CD4-positive, CD25-positive, alpha-beta regulatory T cell (primary cell): ENCODE measurements around the gene GNB5. TPM values are rescaled to one million over a fixed set of nuclear protein-coding genes. Genes with fewer than 3 reads are reported as not detected.
A peak's percentile ranks its signal among the peaks of the same experiment; 100 is the strongest.
"Not testable (repeated sequence)": the region's sequence is repeated elsewhere in the genome, so short reads cannot be mapped to it uniquely, and the experiment has no call there.

ENCODE experiments used
- ATAC-seq, 2 donors: fragments of 150-1000 bp; cut with Tn5 transposase; one replicate each; pipeline ENCODE4 v1.10.0; 2021; ENCODE audit warnings: low read depth in 2 of 2, moderate number of reproducible peaks in 2 of 2, moderate library complexity in 1 of 2
- DNase-seq, 3 donors: peaks; one replicate each; pipeline versions ENCODE4 v3.0.0 to v3.0.0-alpha.2; 2012 to 2022; ENCODE audit warnings: mixed read lengths in 1 of 3
- H3K27ac ChIP-seq: one replicate; pipeline ENCODE4 v1.7.0; 2013; ENCODE audit warnings: mild to moderate bottlenecking, low read length; ENCODE audit not compliant: insufficient read depth, poor library complexity, severe bottlenecking
- H3K27me3 ChIP-seq: one replicate; pipeline ENCODE4 v1.7.0; 2013; ENCODE audit warnings: low read length; ENCODE audit not compliant: control insufficient read depth, insufficient read depth
- H3K36me3 ChIP-seq: one replicate; pipeline ENCODE4 v1.7.0; 2013; ENCODE audit warnings: mild to moderate bottlenecking, low read length, moderate library complexity; ENCODE audit not compliant: control insufficient read depth, insufficient read depth
- H3K4me1 ChIP-seq: 2 replicates; pipeline ENCODE4 v1.7.0; 2013; ENCODE audit warnings: mild to moderate bottlenecking, low read length; ENCODE audit not compliant: insufficient read depth, control insufficient read depth, poor library complexity, severe bottlenecking
- H3K4me3 ChIP-seq: one replicate; pipeline ENCODE4 v1.7.0; 2013; ENCODE audit warnings: low read depth, mild to moderate bottlenecking, low read length, moderate library complexity
- H3K9me3 ChIP-seq, 2 experiments: 1 replicate in 1 of 2; 2 replicates in 1 of 2; pipeline ENCODE4 v1.7.0; 2013; ENCODE audit warnings: low read length in 2 of 2, mild to moderate bottlenecking in 1 of 2, moderate library complexity in 1 of 2; ENCODE audit not compliant: control insufficient read depth in 2 of 2
- H3K27ac Mint-ChIP-seq, 3 donors: one replicate each; pipeline ENCODE4 v1.8.0; 2020 to 2022; ENCODE audit warnings: mild to moderate bottlenecking in 3 of 3, mixed read lengths in 3 of 3, moderate library complexity in 2 of 3
- H3K27me3 Mint-ChIP-seq: one replicate; pipeline ENCODE4 v1.8.0; 2022; ENCODE audit warnings: mild to moderate bottlenecking, mixed read lengths
- H3K36me3 Mint-ChIP-seq: one replicate; pipeline ENCODE4 v1.8.0; 2020; ENCODE audit warnings: mixed read lengths
- H3K4me1 Mint-ChIP-seq, 4 donors: one replicate each; pipeline ENCODE4 v1.8.0; 2020 to 2022; ENCODE audit warnings: mixed read lengths in 4 of 4, mild to moderate bottlenecking in 1 of 4
- H3K4me3 Mint-ChIP-seq, 4 donors: one replicate each; pipeline ENCODE4 v1.8.0; 2020 to 2022; ENCODE audit warnings: mild to moderate bottlenecking in 4 of 4, mixed read lengths in 4 of 4, moderate library complexity in 3 of 4
- H3K9me3 Mint-ChIP-seq, 7 donors: one replicate each; pipeline ENCODE4 v1.8.0; 2020 to 2022; ENCODE audit warnings: mixed read lengths in 7 of 7, mild to moderate bottlenecking in 3 of 7, moderate library complexity in 2 of 7
- polyA plus RNA-seq, 4 donors: library from polyadenylated mRNA; unstranded; fragments of 300-500 nt; fragmentation: Illumina TruSeq; gene quantifications; one replicate each; pipeline ENCODE4 v1.2.3, GENCODE V29; 2021
- total RNA-seq: library from RNA; stranded (reverse); gene quantifications from one replicate; pipeline ENCODE4 v1.2.3, GENCODE V29; 2022

GNB5 gene
- total and polyA plus RNA-seq, 5 donors from 2014 or later = 64.3 to 87.6 (median 65.8) TPM

DNA sequence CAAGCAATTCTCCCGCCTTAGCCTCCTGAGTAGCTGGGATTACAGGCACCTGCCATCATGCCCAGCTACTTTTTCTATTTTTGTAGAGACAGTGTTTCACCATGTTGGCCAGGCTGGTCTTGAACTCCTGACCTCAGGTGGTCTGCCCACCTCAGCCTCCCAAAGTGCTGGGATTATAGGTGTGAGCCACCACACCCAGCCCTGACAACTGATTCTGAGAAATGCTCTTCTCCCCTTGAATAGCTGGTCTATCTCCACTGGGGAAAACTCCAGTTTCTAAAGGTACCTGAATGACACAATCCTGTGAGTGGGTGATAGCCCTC, 108.2 kb downstream of the GNB5 start:
- not testable (repeated sequence) for ATAC-seq, H3K4me1 Mint-ChIP-seq, H3K9me3 ChIP-seq, H3K27me3 Mint-ChIP-seq, H3K27ac ChIP-seq, H3K4me3 ChIP-seq, H3K36me3 ChIP-seq, DNase-seq, H3K4me3 Mint-ChIP-seq, H3K27me3 ChIP-seq, H3K4me1 ChIP-seq, H3K36me3 Mint-ChIP-seq, H3K9me3 Mint-ChIP-seq
- H3K27ac Mint-ChIP-seq = peak overlapping the region in 2 of 3 donors; percentile 66 to 68

DNA sequence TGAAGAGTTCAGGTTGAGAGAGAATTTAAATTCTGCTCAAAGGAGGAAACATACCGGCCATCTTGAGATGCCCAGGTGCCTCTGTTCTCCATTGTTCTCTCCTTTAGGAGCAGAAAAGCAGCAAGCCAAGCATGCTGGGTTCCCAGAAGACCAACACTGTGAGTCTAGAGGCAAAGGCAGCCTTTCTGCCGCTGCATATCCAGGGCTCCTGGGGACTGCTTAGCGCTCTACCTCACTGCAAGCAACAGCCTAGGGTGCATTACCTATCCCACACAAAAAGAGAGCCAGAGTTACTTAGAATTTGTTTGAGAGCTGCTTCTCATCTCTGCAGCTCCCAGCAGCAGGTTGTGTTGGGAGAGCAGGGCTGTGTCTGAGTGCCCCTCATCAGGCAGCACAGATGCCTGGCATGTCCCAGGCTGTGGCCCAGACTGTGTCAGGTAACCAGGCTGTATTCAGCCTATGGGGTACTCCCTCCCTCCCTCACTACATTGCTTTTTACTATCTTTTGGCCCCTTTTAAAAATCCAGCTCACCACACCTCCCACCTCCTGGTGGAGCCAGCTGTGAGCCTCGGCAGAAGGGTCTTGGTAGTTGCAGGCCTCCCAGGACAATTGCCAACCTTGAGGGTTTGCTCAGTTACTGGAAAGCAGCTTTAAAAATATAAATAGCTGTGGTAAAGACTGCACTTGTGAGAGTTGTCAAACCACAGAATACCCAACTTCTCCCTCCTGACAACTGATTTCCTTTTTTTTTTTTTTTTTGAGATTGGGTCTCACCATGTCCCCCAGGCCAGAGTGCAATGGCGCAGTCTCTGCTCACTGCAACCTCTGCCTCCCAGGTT, 108.8 kb downstream of the GNB5 start:
- Mint-ChIP-seq H3K4me3 (no peak overlapping the region), H3K27me3 (no peaks in the 10 kb centered on the region), H3K9me3 (peaks cover 0 to 2% (median 0%) of the 10 kb centered on the region in 7 donors), H3K27ac (peak overlapping the region in 2 of 3 donors; percentile 66 to 68), H3K36me3 (no peaks in the 10 kb centered on the region), H3K4me1 (peaks cover 0 to 8% (median 4%) of the 10 kb centered on the region in 4 donors)
- Histone ChIP-seq H3K27ac (no peak overlapping the region), H3K9me3 (peaks cover 0 to 7% of the 10 kb centered on the region in 2 experiments), H3K27me3 (no peaks in the 10 kb centered on the region), H3K4me3 (no peak overlapping the region), H3K4me1 (no peaks in the 10 kb centered on the region), H3K36me3 (no peaks in the 10 kb centered on the region)
- ATAC-seq (peak in 1 of 2 donors; percentile 24), DNase-seq (no peak)

DNA sequence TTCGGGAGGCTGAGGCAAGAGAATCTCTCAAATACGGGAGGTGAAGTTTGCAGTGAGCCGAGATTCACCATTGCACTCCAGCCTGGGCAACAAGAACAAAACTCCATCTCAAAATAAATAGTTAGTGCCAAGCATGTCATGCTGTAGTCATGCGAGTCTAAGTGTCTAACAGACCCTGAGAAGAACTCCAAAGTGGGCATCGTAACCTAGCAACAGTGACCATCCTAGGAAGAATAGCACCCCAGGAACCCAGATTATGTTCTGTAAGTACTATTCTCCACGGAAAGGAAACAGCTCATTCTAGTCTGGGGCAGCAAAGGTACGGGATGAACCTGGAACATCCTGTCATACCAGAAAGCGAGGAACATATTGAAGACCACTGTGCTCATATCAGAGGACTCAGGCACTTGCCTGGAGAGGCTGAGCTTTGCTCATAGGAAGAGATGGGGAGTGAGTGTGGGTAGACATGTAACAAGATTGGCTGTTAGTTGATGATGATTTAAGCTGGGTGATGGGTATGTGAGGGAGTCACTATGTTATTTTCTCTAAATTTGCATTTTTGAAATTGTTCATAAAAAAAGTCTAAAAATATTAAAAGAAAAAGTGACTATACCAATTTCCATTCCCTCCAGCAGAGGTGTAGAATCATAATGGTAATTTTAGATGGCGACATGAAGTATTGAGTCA, 110.3 kb downstream of the GNB5 start:
- H3K27me3 ChIP-seq = no peaks in the 10 kb centered on the region
- Mint-ChIP-seq H3K9me3 (peaks cover 0 to 2% (median 0%) of the 10 kb centered on the region in 7 donors), H3K4me3 (no peak overlapping the region), H3K36me3 (no peaks in the 10 kb centered on the region), H3K27me3 (no peaks in the 10 kb centered on the region), H3K4me1 (peaks cover 0 to 8% (median 4%) of the 10 kb centered on the region in 4 donors), H3K27ac (no peak overlapping the region)
- ATAC-seq (no peak), DNase-seq (no peak)
- no peaks in the 10 kb centered on the region for H3K4me1 ChIP-seq
- no peak overlapping the region for H3K4me3 ChIP-seq
- no peak overlapping the region for H3K27ac ChIP-seq
- no peaks in the 10 kb centered on the region for H3K9me3 ChIP-seq
- H3K36me3 ChIP-seq = no peaks in the 10 kb centered on the region

DNA sequence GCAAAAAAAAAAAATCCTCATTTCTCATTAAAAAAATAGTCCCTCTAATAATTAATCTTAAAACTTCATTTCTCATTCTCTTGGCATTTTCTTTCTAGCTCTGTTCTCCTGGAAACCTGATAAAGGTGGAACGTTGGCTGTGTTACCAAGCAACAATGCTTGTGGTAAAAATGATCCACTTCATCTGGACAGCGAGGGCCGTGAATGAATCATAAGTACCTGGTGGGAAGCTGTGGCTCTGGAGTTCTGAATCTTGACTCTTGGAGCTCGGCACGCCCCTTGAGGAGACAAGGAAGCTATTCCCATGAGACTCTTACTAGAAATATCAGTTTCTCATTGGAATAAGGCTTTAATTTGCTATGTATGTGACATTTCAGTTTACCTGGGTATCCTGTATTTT, 111.2 kb downstream of the GNB5 start:
- Mint-ChIP-seq H3K27ac (no peak overlapping the region), H3K36me3 (no peaks in the 10 kb centered on the region), H3K9me3 (no peaks in the 10 kb centered on the region), H3K4me1 (peaks cover 0 to 8% (median 4%) of the 10 kb centered on the region in 4 donors), H3K4me3 (no peak overlapping the region), H3K27me3 (peaks cover 5% of the 10 kb centered on the region)
- DNase-seq (no peak), ATAC-seq (no peak)
- Histone ChIP-seq H3K4me3 (no peak overlapping the region), H3K27me3 (no peaks in the 10 kb centered on the region), H3K4me1 (no peaks in the 10 kb centered on the region), H3K27ac (no peak overlapping the region), H3K9me3 (no peaks in the 10 kb centered on the region), H3K36me3 (no peaks in the 10 kb centered on the region)

DNA sequence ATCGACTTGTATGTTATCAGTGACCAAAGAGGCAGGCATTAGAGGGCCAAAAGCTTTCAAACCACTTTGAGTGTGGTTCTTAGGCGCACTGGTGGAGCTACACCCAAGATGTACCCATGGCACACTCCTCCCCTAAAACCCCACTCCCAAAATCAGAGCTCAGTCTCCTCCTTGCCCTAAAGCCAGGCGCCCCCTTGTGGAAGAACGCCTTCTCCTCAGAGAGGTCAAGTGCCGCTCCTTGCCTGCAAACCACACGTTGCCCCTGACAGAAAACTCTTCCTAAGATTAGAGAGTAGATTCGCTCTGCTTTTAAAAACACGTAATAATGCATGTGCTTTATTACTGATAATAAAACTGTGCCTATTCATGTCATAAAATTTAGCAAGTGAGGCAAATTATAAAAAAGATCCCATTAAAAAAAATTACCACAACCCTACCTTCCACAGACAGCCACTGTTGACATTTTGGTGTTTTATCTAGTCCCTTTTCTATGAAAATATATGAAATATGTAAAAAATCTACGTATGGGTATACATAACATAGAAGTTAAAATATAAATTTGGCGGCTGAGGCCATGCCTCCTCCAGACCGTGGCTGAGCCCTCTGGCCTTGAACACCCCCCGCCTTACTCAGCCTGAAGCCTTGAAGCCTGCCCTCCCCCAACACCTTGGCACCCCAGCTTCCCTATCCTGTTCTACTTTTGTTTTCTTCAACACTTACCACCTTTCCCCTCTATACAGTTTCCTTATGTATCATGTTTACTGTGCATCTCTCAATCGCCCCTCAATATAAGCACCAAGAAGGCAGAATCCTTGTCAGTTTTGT, 112.1 kb downstream of the GNB5 start:
- no peak overlapping the region for H3K27ac ChIP-seq
- H3K27me3 ChIP-seq = no peaks in the 10 kb centered on the region
- no peak overlapping the region for H3K4me3 ChIP-seq
- ATAC-seq (peak; percentile 64 to 72), DNase-seq (peak; percentile 71 to 81 (median 75))
- Mint-ChIP-seq H3K9me3 (no peaks in the 10 kb centered on the region), H3K27ac (peak overlapping the region in 1 of 3 donors; percentile 27), H3K4me3 (no peak overlapping the region), H3K27me3 (peaks cover 6% of the 10 kb centered on the region), H3K36me3 (no peaks in the 10 kb centered on the region), H3K4me1 (peaks cover 0 to 8% (median 4%) of the 10 kb centered on the region in 4 donors)
- H3K36me3 ChIP-seq = no peaks in the 10 kb centered on the region
- no peaks in the 10 kb centered on the region for H3K4me1 ChIP-seq
- H3K9me3 ChIP-seq = no peaks in the 10 kb centered on the region

DNA sequence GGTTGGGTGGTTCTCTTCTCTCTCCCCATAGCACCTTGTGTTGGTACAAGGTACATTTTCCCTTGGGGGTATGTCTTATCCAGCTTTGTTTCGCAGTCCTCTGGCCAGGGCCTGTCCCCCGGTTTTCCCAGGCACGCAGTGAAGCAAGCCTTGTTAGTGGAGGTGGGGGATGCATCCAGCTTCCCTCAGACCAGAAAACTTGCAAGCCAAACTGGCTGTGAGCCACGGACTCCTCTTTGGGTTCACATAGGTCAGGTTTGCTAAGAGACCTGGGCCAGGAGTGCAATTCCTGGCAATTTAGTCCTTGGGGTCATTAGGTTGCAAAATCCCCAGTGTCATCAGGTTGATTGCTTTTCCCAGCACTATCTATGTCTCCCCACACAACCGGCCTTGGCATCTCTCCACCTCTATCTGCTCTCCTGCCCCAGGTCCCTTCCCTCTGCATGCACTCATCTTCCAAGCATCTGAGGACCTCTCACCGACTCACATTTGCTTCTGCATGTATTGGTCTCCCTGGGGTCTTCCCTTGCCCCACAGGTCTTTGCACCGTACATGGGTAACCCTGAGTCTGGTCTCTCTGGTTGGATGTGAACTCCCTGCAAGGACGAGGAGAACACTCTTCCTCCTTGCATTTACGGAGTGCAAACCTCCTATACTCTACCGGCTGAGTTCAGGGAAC, 112.9 kb downstream of the GNB5 start:
- Histone ChIP-seq H3K27ac (no peak overlapping the region), H3K27me3 (no peaks in the 10 kb centered on the region), H3K9me3 (no peaks in the 10 kb centered on the region), H3K4me1 (no peaks in the 10 kb centered on the region), H3K36me3 (no peaks in the 10 kb centered on the region), H3K4me3 (no peak overlapping the region)
- H3K9me3 Mint-ChIP-seq = no peaks in the 10 kb centered on the region
- DNase-seq (no peak), ATAC-seq (no peak)
- peaks cover 0 to 8% (median 4%) of the 10 kb centered on the region in 4 donors for H3K4me1 Mint-ChIP-seq
- H3K36me3 Mint-ChIP-seq = no peaks in the 10 kb centered on the region
- peak overlapping the region in 1 of 3 donors; percentile 76 for H3K27ac Mint-ChIP-seq
- no peak overlapping the region for H3K4me3 Mint-ChIP-seq
- H3K27me3 Mint-ChIP-seq = peaks cover 6% of the 10 kb centered on the region
